ENCODE measurements around the gene SIGLEC15.

The SIGLEC15 gene

DNA sequence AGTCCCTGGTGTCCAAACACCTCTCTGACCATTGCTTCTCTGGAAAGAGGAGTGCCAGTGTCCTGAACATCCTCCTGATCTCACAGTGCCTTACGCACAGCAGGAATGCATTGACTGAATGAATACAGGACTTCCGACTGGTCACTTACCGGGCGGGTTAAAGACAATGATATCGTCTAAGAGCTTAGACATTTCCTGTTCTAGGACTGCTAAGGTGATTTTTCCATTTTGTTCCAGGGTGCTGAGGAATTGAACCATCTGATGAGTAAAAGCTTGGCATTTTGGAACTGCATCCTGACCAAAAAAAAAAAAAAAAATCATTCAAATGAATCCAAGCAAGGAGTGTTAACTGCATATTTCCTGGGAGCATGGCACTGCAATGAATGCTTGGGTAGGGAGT, 40.0 kb downstream of the SIGLEC15 start:
- Histone ChIP-seq H3K9ac (ENCODE audit: low read depth, low read length) (no peak overlapping the region), H3K9me3 (ENCODE audit: control insufficient read depth, insufficient read depth, low read length) (no peaks in the 10 kb centered on the region), H3K4me1 (ENCODE audit: insufficient read depth, low read length) (no peaks in the 10 kb centered on the region), H3K36me3 (ENCODE audit: insufficient read depth, low read length) (peaks cover 22% of the 10 kb centered on the region)

DNA sequence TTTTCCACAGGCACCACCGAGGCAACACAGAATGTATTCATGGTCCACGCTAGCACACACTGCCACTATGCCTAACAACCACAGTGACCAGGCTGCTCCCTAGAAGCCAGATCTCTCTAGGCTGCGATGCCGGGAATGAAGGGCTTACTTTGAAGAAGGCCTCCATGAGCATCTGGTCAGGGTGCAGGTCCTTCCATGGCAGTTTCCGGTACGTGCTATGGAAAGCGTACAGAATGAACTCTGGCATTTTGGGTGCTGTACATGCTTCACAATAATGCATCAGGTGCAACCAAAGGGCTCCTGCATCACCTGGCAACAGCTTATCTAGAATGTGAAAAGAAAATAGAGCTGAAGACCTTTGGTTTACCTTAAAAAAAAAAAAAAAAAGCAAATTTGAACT, 44.9 kb downstream of the SIGLEC15 start:
- Histone ChIP-seq H3K4me1 (ENCODE audit: insufficient read depth, low read length) (no peaks in the 10 kb centered on the region), H3K9me3 (ENCODE audit: control insufficient read depth, insufficient read depth, low read length) (no peaks in the 10 kb centered on the region), H3K9ac (ENCODE audit: low read depth, low read length) (no peak overlapping the region), H3K36me3 (ENCODE audit: insufficient read depth, low read length) (peaks cover 11% of the 10 kb centered on the region)

DNA sequence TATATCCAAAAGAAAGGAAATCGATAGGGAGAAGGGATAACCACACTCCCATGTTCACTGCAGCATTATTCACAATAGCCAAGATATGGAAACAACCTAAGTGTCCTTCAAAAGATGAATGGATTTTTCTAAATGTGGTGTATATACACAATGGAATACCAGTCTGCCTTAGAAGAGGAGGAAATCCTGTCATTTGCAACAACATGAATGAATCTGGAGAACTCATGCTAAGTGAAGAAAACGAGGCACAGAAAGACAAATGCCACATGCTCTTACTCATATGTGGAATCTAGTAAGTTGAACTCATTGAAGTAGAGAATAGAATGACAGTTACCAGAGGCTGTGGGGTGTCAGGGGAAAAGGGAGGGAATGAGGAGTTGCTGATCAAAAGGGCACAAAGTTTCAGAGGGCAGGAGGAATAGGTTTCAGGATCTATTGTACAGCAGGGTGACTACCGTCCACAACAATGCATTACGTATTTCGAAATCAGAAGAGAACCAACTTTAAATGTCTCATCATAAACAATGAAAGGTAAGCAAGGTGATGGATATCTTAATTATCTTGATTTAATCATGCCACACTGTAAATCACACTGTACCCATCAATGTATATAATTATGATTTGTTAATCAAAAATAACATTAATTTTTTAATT, 46.1 kb downstream of the SIGLEC15 start:
- Histone ChIP-seq H3K9me3 (ENCODE audit: control insufficient read depth, insufficient read depth, low read length) (no peaks in the 10 kb centered on the region; the same call in 1 of the 2 replicates), H3K36me3 (ENCODE audit: insufficient read depth, low read length) (peaks cover 15% of the 10 kb centered on the region), H3K4me1 (ENCODE audit: insufficient read depth, low read length) (no peaks in the 10 kb centered on the region), H3K9ac (ENCODE audit: low read depth, low read length) (no peak overlapping the region)

DNA sequence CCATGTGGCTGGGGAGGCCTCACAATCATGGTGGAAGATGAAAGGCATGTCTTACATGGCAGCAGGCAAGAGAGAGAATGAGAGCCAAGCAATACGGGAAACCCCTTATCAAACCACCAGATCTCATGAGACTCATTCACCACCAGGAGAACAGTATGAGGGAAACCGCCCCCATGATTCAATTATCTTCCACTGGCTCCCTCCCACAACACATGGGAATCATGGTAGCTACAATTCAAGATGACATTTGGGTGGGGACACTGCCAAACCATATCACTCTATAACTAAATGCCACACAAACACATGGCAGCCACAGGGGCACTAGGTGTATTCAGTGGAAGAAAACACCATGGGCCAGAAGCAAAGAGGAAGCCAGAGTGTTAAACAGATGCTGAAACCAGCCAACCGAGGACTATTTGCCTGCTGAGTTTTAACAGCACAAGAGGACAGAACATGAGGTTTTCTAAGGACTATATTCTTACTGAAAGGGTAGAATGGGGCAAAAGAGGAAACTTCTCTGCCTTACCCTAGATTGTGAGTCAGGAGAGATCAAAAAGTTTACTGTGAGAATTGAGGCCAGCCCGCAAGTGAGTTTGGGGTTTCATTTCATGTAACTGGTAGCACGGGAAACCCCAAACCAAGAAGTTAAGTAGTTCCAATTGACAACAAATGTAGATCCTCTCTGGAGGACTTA, 49.2 kb downstream of the SIGLEC15 start:
- Histone ChIP-seq H3K9ac (ENCODE audit: low read depth, low read length) (no peak overlapping the region), H3K4me1 (ENCODE audit: insufficient read depth, low read length) (no peaks in the 10 kb centered on the region), H3K36me3 (ENCODE audit: insufficient read depth, low read length) (0 out of 2 replicates have a peak, but pooled peaks cover 4% of the 10 kb centered on the region), H3K9me3 (ENCODE audit: control insufficient read depth, insufficient read depth, low read length) (no peaks in the 10 kb centered on the region; the same call in 1 of the 2 replicates)

GRCh38 chr18:45876161-45876560, 50.7 kb downstream of the SIGLEC15 start:
- H3K4me1 ChIP-seq (ENCODE audit: insufficient read depth, low read length), result no peaks in the 10 kb centered on the region
- 0 out of 2 replicates have a peak, but pooled peaks cover 4% of the 10 kb centered on the region for H3K36me3 ChIP-seq (ENCODE audit: insufficient read depth, low read length)
- H3K9me3 ChIP-seq (ENCODE audit: control insufficient read depth, insufficient read depth, low read length), result no peaks in the 10 kb centered on the region; the same call in 1 of the 2 replicates
- no peak overlapping the region for H3K9ac ChIP-seq (ENCODE audit: low read depth, low read length)

- Histone ChIP-seq H3K36me3 (ENCODE audit: insufficient read depth, low read length) (peaks cover 9% of the 10 kb centered on the region; the same call in 1 of the 2 replicates), H3K4me1 (ENCODE audit: insufficient read depth, low read length) (no peaks in the 10 kb centered on the region), H3K9ac (ENCODE audit: low read depth, low read length) (no peak overlapping the region), H3K9me3 (ENCODE audit: control insufficient read depth, insufficient read depth, low read length) (no peaks in the 10 kb centered on the region; the same call in 1 of the 2 replicates)
These were observed 51.9 kb downstream of the SIGLEC15 start for GRCh38 chr18:45877403-45877802.

DNA sequence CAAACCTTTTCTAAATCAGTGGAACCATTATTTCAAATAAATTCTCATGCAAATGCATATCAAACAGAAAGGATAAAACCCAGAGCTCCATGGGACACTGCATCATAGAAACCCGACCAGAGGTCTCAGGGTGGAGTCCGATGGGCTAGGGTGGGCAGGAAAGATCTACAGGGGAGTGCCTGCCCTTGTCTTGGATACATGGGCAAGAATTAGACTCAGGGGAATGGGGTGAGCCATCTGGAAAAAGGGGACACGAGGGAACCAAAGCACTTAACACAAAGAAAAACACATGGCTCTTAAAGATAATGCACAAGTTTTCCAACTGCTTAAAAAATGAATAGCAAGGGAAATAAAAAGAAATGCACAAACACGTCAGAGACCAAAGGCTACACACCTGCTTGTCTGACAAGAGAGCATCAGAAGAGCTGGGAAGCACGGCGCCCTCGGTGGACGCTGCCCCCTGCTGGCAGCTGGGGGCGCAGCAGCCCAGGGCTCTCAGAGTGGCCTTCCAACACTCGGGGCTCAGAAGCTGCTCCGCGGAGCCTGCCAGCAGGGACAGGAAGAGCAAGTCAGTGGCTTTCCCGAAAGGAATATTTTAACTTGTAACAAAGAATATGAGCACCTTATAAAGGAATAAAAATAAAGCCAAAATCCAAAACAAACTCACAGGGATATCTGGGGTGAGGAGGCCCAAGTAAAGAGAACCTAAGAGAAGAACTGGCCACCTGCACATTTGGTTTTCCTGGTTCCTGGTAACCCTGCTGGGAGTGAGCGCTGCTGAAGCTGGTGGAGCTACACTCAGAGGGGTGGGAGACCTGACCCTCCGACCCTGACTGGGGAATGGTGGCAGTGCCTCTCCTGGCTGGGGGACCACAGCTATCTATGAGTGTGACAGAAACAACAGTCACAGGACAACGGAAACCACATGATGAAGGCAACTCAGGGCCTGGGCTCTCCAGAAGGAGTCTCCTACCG, 54.5 kb downstream of the SIGLEC15 start:
- Histone ChIP-seq H3K36me3 (ENCODE audit: insufficient read depth, low read length) (peaks cover 9% of the 10 kb centered on the region; the same call in 1 of the 2 replicates), H3K4me1 (ENCODE audit: insufficient read depth, low read length) (no peaks in the 10 kb centered on the region), H3K9ac (ENCODE audit: low read depth, low read length) (no peak overlapping the region), H3K9me3 (ENCODE audit: control insufficient read depth, insufficient read depth, low read length) (no peaks in the 10 kb centered on the region; the same call in 1 of the 2 replicates)

DNA sequence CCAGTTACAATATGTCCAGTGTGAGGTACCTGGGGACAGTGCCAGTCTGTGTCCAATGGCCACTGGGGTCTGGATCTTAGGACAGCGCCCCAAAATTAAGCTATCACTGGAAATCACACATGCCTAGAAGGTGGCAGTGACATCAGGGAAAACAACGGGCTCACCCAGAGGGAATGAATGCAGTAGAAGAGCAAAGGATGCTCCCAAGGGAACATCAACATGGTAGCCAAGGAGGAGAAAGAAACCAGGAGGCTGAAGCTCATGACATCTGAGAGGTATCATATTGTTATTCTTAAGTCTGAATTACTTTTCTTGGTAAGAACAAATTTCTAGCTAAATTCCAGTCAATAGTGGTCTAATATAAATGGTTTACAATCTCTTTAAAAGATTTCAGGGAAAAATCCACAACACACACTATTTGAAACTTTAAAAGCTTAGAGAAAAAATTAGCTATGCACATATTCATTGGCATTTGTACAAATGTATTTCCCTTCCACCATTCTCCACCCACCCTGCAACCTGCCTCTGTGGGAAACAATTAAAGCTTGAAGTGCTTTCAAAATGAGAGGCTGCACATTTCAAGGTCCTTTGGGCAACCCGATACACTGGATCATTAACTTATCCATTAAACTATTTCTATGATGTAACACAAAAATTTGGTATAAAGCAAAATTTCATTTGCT, 55.5 kb downstream of the SIGLEC15 start:
- H3K36me3 ChIP-seq (ENCODE audit: insufficient read depth, low read length), result peaks cover 9% of the 10 kb centered on the region; the same call in 1 of the 2 replicates
- no peaks in the 10 kb centered on the region; the same call in 1 of the 2 replicates for H3K9me3 ChIP-seq (ENCODE audit: control insufficient read depth, insufficient read depth, low read length)
- no peaks in the 10 kb centered on the region for H3K4me1 ChIP-seq (ENCODE audit: insufficient read depth, low read length)

GRCh38 chr18:45887585-45887984, 62.1 kb downstream of the SIGLEC15 start:
- Histone ChIP-seq H3K9ac (ENCODE audit: low read depth, low read length) (no peak overlapping the region), H3K4me1 (ENCODE audit: insufficient read depth, low read length) (no peaks in the 10 kb centered on the region), H3K9me3 (ENCODE audit: control insufficient read depth, insufficient read depth, low read length) (no peaks in the 10 kb centered on the region), H3K36me3 (ENCODE audit: insufficient read depth, low read length) (0 out of 2 replicates have a peak, but pooled peaks cover 6% of the 10 kb centered on the region)

More for the DNA sequence above, 55.5 kb downstream of the SIGLEC15 start:
- no peak overlapping the region for H3K9ac ChIP-seq (ENCODE audit: low read depth, low read length)

- H3K4me1 ChIP-seq (ENCODE audit: insufficient read depth, low read length), result no peaks in the 10 kb centered on the region
- peaks cover 6% of the 10 kb centered on the region; the same call in 1 of the 2 replicates for H3K36me3 ChIP-seq (ENCODE audit: insufficient read depth, low read length)
- H3K9me3 ChIP-seq (ENCODE audit: control insufficient read depth, insufficient read depth, low read length), result no peaks in the 10 kb centered on the region
- H3K9ac ChIP-seq (ENCODE audit: low read depth, low read length), result no peak overlapping the region
These were observed 64.1 kb downstream of the SIGLEC15 start for GRCh38 chr18:45889419-45890064.

DNA sequence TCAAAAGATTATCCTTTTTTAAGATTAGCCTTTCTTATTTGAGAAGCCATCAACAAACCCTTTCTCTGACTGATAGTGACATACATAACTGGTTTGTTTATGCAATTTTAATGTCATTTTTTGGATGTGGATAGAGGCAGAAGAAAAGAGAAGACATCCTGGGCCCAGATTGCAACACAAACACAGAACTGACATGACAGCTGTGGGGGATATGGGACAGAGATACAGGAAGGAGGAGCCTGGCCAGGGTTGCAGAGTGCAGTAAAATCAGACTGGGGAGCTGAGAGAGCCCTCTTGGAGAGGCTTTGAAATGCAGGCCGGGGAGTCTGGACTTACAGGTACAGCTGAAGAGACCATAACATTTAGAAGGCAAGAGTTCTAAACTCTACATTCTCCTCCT, 65.1 kb downstream of the SIGLEC15 start:
- Histone ChIP-seq H3K9me3 (ENCODE audit: control insufficient read depth, insufficient read depth, low read length) (no peaks in the 10 kb centered on the region), H3K4me1 (ENCODE audit: insufficient read depth, low read length) (no peaks in the 10 kb centered on the region), H3K36me3 (ENCODE audit: insufficient read depth, low read length) (peaks cover 6% of the 10 kb centered on the region; the same call in 1 of the 2 replicates), H3K9ac (ENCODE audit: low read depth, low read length) (no peak overlapping the region)

DNA sequence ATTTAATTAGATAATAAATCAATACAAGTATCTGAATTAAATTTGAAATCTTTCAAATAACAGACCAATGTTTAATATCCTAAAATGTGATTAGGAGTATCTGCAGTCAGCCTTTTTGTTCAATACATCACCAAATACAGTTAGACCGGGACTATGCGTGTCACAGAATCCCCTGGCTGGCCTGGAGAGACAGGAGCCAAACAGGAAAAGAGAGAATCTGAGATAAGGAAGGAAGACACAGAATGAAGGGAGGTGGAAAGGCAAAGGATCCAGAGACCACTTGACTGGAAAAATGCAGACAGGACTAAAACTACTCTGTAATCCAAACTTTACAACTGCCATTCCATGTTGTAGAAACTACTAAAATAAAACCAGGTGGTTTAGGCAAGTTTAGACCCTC, 66.3 kb downstream of the SIGLEC15 start:
- H3K36me3 ChIP-seq (ENCODE audit: insufficient read depth, low read length), result peaks cover 6% of the 10 kb centered on the region; the same call in 1 of the 2 replicates
- H3K4me1 ChIP-seq (ENCODE audit: insufficient read depth, low read length), result no peaks in the 10 kb centered on the region
- H3K9ac ChIP-seq (ENCODE audit: low read depth, low read length), result no peak overlapping the region
- H3K9me3 ChIP-seq (ENCODE audit: control insufficient read depth, insufficient read depth, low read length), result no peaks in the 10 kb centered on the region
